Mammary epithelial cell (primary cell): ENCODE measurements around the gene VSTM1.

ENCODE experiments used
- CTCF ChIP-seq, 2 donors: IDR thresholded peaks in 1 of 2; conservative IDR thresholded peaks in 1 of 2; 2 replicates each; pipeline ENCODE4 v1.5.1; 2011 to 2012; ENCODE audit warnings: inconsistent platforms in 2 of 2, low read length in 2 of 2, mild to moderate bottlenecking in 2 of 2, control low read depth in 1 of 2, low read depth in 1 of 2; ENCODE audit not compliant: insufficient read depth in 1 of 2; ENCODE audit errors: extremely low read depth in 1 of 2
- EZH2 ChIP-seq: IDR thresholded peaks from 2 replicates; pipeline ENCODE4 v1.6.1; 2012; ENCODE audit warnings: low read length, inconsistent platforms, borderline replicate concordance

DNA sequence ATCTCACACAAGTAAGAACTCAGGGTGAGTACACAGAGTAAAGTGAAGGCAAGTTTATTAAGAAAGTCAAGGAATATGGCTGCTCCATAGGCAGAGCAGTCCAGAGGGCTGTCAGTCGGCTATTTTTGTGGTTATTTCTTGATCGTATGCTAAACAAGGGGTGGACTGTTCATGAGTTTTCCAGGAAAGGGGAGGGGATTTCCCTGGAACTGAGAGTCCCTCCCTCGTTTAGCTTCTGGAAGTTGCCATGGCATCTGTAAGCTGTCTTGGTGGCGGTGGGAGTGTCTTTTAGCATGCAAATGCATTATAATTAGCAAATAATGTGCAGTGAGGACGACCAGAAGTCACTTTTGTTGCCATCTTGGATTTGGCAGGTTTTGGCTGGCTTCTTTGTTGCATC lies 5.8 kb upstream of the VSTM1 start:
- TF ChIP-seq CTCF (conservative IDR thresholded peaks at IDR 0.05 in 1 of 2, IDR thresholded peaks at IDR 0.05 in 1 of 2; ENCODE audit: extremely low read depth in 1 of 2, insufficient read depth in 1 of 2, low read depth in 1 of 2, low read length in 2 of 2) (no peak), EZH2 (no peak)
